ENCODE data around the gene TJP3. TPM values are rescaled to one million over a fixed set of nuclear protein-coding genes. Genes with fewer than 3 reads are reported as not detected.

TJP3 gene
- total RNA-seq, 2 donors from 2014 or later, result 13.4 to 14.2 TPM

DNA sequence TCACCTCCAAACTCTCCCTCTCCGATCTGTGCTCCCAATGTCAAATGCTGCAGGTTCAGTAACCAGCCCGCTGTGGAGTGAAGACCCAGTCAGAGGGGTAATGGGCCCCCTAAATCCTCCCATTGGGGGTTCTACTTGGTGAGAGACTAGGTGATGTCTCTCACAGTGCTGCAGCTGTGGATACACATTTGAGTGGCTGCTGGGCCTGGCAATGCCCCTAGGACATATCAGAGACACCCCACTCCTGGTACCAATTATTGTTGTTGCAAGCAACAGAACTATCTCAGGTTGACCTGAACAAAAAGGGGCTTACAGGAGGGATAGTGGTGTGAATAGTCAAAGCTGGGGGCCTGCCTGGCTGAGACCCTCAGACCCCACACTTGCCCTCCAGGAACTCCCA lies 73.4 kb downstream of the TJP3 start:
- Mint-ChIP-seq H3K27me3 (no peaks in the 10 kb centered on the region), H3K4me1 (peaks cover 2% of the 10 kb centered on the region), H3K36me3 (ENCODE audit: low read depth) (no peaks in the 10 kb centered on the region), H3K27ac (no peak overlapping the region), H3K4me3 (no peak overlapping the region)
- ATAC-seq (no peak), DNase-seq (no peak)
- peaks cover 3% of the 10 kb centered on the region for H3K9me3 ChIP-seq (ENCODE audit: control insufficient read depth, low read length, poor library complexity, severe bottlenecking)

DNA sequence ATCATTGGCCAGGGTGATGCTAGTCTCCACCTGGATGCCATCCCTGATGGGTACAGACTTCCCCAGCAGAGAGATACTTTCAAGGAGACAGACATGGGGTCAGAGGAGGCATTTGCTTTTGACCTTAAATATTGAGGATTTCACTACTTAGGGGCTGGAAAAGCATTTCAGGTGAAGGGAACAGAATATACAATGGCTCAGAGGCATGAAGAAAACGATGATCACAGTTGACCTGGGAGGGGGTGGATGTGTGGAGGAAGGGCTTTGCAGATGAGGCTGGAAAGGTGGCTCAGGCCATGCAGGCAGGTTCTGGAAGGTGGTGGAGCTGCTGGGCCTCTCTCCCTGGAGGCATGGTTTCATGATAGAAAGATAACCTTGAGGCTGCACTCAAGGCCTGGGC lies 74.1 kb downstream of the TJP3 start:
- H3K4me3 Mint-ChIP-seq, result no peak overlapping the region
- H3K9me3 ChIP-seq (ENCODE audit: control insufficient read depth, low read length, poor library complexity, severe bottlenecking), result peaks cover 3% of the 10 kb centered on the region

DNA sequence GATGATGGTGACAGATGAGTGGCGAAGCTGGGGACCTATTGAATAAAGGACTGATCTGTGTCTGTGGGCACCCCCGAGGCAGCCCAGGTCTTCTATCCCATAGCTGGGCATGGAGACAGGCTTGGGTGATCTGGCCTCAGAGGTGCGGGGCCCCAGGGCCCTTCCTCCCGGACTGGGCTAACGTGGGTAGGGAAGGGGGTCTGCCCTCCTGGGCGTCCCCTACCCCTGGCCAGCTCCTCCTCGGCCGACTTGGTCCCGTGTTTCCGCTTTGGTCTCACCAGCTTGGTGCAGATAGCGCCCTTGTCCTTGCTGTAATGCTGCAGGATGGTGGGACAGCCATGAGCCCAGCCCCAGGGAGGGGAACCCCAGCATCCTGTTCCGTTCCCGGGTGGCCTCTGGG lies 74.7 kb downstream of the TJP3 start:
- no peak for DNase-seq
- peaks cover 2% of the 10 kb centered on the region for H3K4me1 Mint-ChIP-seq
- no peak overlapping the region for H3K4me3 Mint-ChIP-seq
- H3K9me3 ChIP-seq (ENCODE audit: control insufficient read depth, low read length, poor library complexity, severe bottlenecking), result peaks cover 3% of the 10 kb centered on the region
- no peak overlapping the region for H3K27ac Mint-ChIP-seq
- ATAC-seq, result no peak
- H3K27me3 Mint-ChIP-seq, result no peaks in the 10 kb centered on the region
- no peaks in the 10 kb centered on the region for H3K36me3 Mint-ChIP-seq (ENCODE audit: low read depth)

More for the DNA sequence above, 74.1 kb downstream of the TJP3 start:
- no peaks in the 10 kb centered on the region for H3K36me3 Mint-ChIP-seq (ENCODE audit: low read depth)
- H3K27me3 Mint-ChIP-seq, result no peaks in the 10 kb centered on the region
- peaks cover 2% of the 10 kb centered on the region for H3K4me1 Mint-ChIP-seq
- DNase-seq, result no peak
- ATAC-seq, result no peak
- H3K27ac Mint-ChIP-seq, result no peak overlapping the region

GRCh38 chr19:3783660-3784584 lies 75.7 kb downstream of the TJP3 start:
- peaks cover 3% of the 10 kb centered on the region for H3K9me3 ChIP-seq (ENCODE audit: control insufficient read depth, low read length, poor library complexity, severe bottlenecking)
- no peaks in the 10 kb centered on the region for H3K36me3 Mint-ChIP-seq (ENCODE audit: low read depth)
- ATAC-seq (peak; percentile 56), DNase-seq (no peak)
- H3K27me3 Mint-ChIP-seq, result no peaks in the 10 kb centered on the region
- no peak overlapping the region for H3K27ac Mint-ChIP-seq
- H3K4me1 Mint-ChIP-seq, result peaks cover 2% of the 10 kb centered on the region
- H3K4me3 Mint-ChIP-seq, result peak overlapping the region; percentile 83

GRCh38 chr19:3784607-3785450 lies 76.6 kb downstream of the TJP3 start:
- ATAC-seq (no peak), DNase-seq (no peak)
- peaks cover 3% of the 10 kb centered on the region for H3K9me3 ChIP-seq (ENCODE audit: control insufficient read depth, low read length, poor library complexity, severe bottlenecking)
- H3K4me3 Mint-ChIP-seq, result peak overlapping the region; percentile 83
- H3K27ac Mint-ChIP-seq, result no peak overlapping the region
- peaks cover 2% of the 10 kb centered on the region for H3K4me1 Mint-ChIP-seq
- H3K36me3 Mint-ChIP-seq (ENCODE audit: low read depth), result no peaks in the 10 kb centered on the region
- no peaks in the 10 kb centered on the region for H3K27me3 Mint-ChIP-seq

DNA sequence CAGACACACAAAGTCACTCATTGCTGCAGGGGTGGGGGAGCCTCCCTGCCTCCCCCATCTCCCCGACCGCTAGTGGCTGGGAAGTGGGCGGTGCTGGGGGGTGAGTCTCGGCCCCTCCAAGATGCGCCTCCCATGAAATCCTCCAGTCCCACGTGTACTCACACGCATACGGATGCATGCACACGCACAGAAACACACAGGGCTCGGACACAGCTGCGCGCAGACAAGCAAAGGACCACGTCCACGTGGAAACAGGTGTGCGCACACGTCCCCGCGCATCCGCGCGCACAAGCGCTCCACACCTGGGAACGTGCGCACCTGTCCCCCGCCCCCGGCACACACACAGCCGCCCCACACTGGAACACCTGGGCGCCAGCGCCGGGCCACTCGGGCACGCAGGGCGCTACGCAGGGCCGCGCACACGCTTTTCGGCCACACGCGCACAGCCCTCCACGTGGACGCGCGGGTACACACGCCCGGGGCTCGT lies 77.3 kb downstream of the TJP3 start:
- H3K27me3 Mint-ChIP-seq, result no peaks in the 10 kb centered on the region
- H3K4me3 Mint-ChIP-seq, result peak overlapping the region; percentile 83
- H3K27ac Mint-ChIP-seq, result no peak overlapping the region
- H3K4me1 Mint-ChIP-seq, result peaks cover 2% of the 10 kb centered on the region
- H3K36me3 Mint-ChIP-seq (ENCODE audit: low read depth), result no peaks in the 10 kb centered on the region
- DNase-seq (no peak), ATAC-seq (peak; percentile 39)
- peaks cover 3% of the 10 kb centered on the region for H3K9me3 ChIP-seq (ENCODE audit: control insufficient read depth, low read length, poor library complexity, severe bottlenecking)

- no peak within 1 kb of the TSS for H3K27ac Mint-ChIP-seq
- no peaks in the 10 kb centered on the region for H3K27me3 Mint-ChIP-seq
- H3K4me1 Mint-ChIP-seq, result peaks cover 2% of the 10 kb centered on the region
- H3K4me3 Mint-ChIP-seq, result peak within 1 kb of the TSS; percentile 83
- ATAC-seq (peak; percentile 41), DNase-seq (no peak)
- H3K9me3 ChIP-seq (ENCODE audit: control insufficient read depth, low read length, poor library complexity, severe bottlenecking), result peaks cover 3% of the 10 kb centered on the region
- H3K36me3 Mint-ChIP-seq (ENCODE audit: low read depth), result no peaks in the 10 kb centered on the region
Observed at GRCh38 chr19:3785938-3786824, 78.0 kb downstream of the TJP3 start, which contains the start of gene MATK. MATK (minus strand) TSS chr19:3786381; CDS start chr19:3785135, 1,246 bp downstream.

DNA sequence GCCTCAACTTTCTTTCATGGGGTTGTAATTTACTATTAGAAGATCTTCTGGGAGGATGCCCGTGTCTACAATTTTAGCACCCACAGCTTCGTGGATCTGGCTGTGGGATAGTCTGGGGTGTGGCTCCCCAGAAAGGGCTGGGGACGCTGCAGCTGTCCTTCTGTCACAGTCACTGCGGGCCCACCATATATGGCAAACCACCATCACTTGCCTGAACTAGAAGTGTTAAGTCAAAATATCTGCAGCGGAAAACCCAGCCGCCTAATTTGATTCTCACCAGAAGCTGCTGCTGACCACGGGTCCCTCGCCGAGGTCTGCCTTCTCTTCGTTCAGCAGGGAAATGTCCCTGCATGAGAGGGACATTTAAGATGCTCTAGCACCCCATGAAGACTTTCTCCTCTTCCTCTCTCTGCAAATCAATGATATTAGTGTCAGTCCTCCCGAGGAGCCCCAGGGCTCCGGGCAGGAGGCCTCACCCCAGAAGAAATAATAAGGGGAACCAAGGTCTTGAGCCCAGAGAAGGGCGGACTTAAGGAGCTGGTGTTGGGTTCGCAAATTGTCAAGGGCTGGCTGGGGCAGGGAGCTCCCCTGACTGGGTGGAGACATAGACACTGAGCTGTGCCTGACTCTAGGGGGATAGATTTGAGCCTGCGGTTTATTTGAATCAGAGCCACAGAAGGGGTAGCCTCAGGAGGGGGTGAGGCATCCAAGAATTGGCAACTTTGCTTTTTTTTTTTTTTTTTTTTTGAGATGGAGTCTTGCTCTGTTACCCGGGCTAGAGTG lies 81.0 kb downstream of the TJP3 start:
- H3K27ac Mint-ChIP-seq, result no peak overlapping the region
- no peaks in the 10 kb centered on the region for H3K9me3 ChIP-seq (ENCODE audit: control insufficient read depth, low read length, poor library complexity, severe bottlenecking)
- H3K27me3 Mint-ChIP-seq, result no peaks in the 10 kb centered on the region
- DNase-seq, result no peak
- no peak for ATAC-seq
- peaks cover 2% of the 10 kb centered on the region for H3K4me1 Mint-ChIP-seq
- H3K4me3 Mint-ChIP-seq, result no peak overlapping the region
- peaks cover 3% of the 10 kb centered on the region for H3K36me3 Mint-ChIP-seq (ENCODE audit: low read depth)

DNA sequence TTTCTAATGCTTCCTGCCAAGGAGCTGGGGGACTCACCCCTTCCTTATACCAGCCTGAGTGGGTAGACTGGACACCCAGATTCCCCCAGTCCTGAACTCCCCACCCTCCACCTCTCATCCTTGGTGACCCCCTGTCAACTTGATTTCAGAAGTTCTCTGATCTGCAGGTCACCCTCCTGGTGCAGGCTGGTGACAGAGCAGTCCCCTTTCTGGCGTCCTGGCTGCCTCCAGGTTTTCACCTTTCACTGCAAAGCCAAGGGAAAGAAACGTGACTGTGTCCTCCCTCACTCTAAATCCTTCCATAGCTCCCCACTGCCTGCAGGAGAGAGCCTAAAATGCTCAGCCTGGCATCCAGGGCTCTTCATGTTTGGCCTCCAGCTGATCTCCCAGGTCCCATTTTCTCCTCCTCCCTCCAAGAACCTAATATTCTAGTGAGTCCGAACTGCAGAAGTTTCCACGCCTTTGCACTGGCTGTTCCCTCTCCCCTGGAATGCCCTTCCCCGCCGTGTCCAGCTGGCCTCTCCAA lies 82.1 kb downstream of the TJP3 start:
- DNase-seq (no peak), ATAC-seq (no peak)
- no peaks in the 10 kb centered on the region for H3K4me1 Mint-ChIP-seq
- no peaks in the 10 kb centered on the region for H3K9me3 ChIP-seq (ENCODE audit: control insufficient read depth, low read length, poor library complexity, severe bottlenecking)
- H3K27me3 Mint-ChIP-seq, result no peaks in the 10 kb centered on the region
- H3K27ac Mint-ChIP-seq, result no peak overlapping the region
- H3K4me3 Mint-ChIP-seq, result no peak overlapping the region
- H3K36me3 Mint-ChIP-seq (ENCODE audit: low read depth), result peaks cover 3% of the 10 kb centered on the region

DNA sequence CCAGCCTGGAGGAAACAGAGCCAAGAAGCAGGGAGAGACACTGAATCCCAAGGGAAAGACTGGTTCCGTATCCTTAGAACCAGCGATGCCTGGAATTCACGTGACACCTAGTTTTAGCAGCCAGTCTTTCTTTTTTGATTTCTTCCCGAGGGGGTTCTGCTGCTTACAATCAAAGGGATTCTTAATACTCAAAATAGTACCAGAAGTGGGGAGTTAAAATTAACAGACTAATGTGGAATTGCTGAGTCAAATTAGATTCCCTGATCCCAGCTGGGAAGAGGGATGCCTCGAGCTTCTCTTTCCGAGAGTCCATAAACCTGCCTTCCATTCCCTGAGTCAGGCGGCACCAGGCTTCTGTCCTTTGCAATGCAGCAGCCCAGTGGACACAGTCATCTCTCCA lies 82.8 kb downstream of the TJP3 start:
- Mint-ChIP-seq H3K36me3 (ENCODE audit: low read depth) (peaks cover 3% of the 10 kb centered on the region), H3K4me3 (no peak overlapping the region), H3K4me1 (no peaks in the 10 kb centered on the region), H3K27ac (no peak overlapping the region), H3K27me3 (no peaks in the 10 kb centered on the region)
- no peaks in the 10 kb centered on the region for H3K9me3 ChIP-seq (ENCODE audit: control insufficient read depth, low read length, poor library complexity, severe bottlenecking)
- ATAC-seq, result no peak
- no peak for DNase-seq

- Mint-ChIP-seq H3K27ac (no peak overlapping the region), H3K4me3 (no peak overlapping the region), H3K4me1 (no peaks in the 10 kb centered on the region), H3K36me3 (ENCODE audit: low read depth) (peaks cover 3% of the 10 kb centered on the region), H3K27me3 (no peaks in the 10 kb centered on the region)
- ATAC-seq, result no peak
- DNase-seq, result no peak
- peaks cover 2% of the 10 kb centered on the region for H3K9me3 ChIP-seq (ENCODE audit: control insufficient read depth, low read length, poor library complexity, severe bottlenecking)
Observed at GRCh38 chr19:3792114-3792513, 83.9 kb downstream of the TJP3 start.

DNA sequence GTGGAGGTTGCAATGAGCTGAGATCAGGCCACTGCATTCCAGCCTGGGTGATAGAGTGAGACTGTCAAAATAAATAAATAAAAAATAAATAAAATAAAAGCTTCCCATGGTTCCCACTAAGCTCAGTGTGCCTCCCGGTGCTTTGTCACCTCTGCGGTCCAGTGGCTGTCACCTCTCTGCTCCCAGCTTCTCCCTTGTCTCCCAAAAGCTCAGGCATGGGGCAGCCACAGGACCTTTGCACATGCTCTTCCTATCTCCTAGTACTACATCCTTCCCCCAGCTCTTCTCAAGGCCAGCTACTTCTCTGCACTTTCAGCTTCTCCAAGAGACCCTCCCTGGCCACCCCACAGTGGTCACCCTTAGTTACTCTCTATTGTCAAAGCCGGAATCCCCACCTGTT lies 85.6 kb downstream of the TJP3 start:
- Mint-ChIP-seq H3K4me1 (peaks cover 3% of the 10 kb centered on the region), H3K27ac (no peak overlapping the region), H3K36me3 (ENCODE audit: low read depth) (peaks cover 4% of the 10 kb centered on the region), H3K4me3 (no peak overlapping the region), H3K27me3 (no peaks in the 10 kb centered on the region)
- ATAC-seq (no peak), DNase-seq (no peak)
- H3K9me3 ChIP-seq (ENCODE audit: control insufficient read depth, low read length, poor library complexity, severe bottlenecking), result peaks cover 2% of the 10 kb centered on the region
